HCT116 (cell line): Measurements from ENCODE around the gene TPK1. TPM values are rescaled to one million over a fixed set of nuclear protein-coding genes. Genes with fewer than 3 reads are reported as not detected.
"Not testable (repeated sequence)": the region's sequence is repeated elsewhere in the genome, so short reads cannot be mapped to it uniquely, and the experiment has no call there.

ENCODE experiments used
- ATAC-seq: fragments of 200-7000 bp; cut with Tn5 transposase; 2 replicates; pipeline ENCODE4 v1.9.1; 2020; ENCODE audit warnings: mild to moderate bottlenecking, moderate library complexity
- BruUV-seq: library from RNA; stranded (reverse); fragments of 400-500 nt; replicated peaks from 2 replicates; lab custom pipeline; 2021; lab: Mats Ljungman, UMichigan
- CTCF ChIA-PET: fragments of 300-600 bp; sonication (Branson Sonifier 250); formaldehyde crosslinking; loops from one replicate; lab custom pipeline; 2021; ENCODE audit warnings: antibody characterized with exemption; lab: Charles Lee
- POLR2A ChIA-PET: fragments of 300-600, 350-600 bp; sonication (Branson Sonifier 250); formaldehyde crosslinking; loops from one replicate; lab custom pipeline; 2021; ENCODE audit warnings: antibody characterized with exemption; lab: Charles Lee
- RAD21 ChIA-PET, 2 experiments: fragments of 300-600 bp; sonication (Branson Sonifier 250); formaldehyde crosslinking; loops; one replicate each; lab custom pipeline; 2023; ENCODE audit warnings: low total read pairs in 2 of 2; ENCODE audit not compliant: uncharacterized antibody in 2 of 2, unreplicated experiment in 2 of 2, low non-redundant PET in 1 of 2; lab: Charles Lee
- DNase-seq: peaks from one replicate; pipeline ENCODE4 v3.0.0-alpha.2; 2010; ENCODE audit warnings: low read depth, low spot score
- H2AFZ ChIP-seq: fragments of 200-600 bp; shearing (Covaris generic), sonication (generic); 2 replicates; pipeline ENCODE4 v1.6.1; 2017; ENCODE audit warnings: low read depth, mixed run types, mixed read lengths, antibody characterized with exemption, low read length; ENCODE audit not compliant: poor library complexity, severe bottlenecking
- H3K27ac ChIP-seq: 2 replicates; pipeline ENCODE4 v1.5.1; 2012; ENCODE audit warnings: low read depth, low read length
- H3K27me3 ChIP-seq: fragments of 200-600 bp; sonication (generic); 2 replicates; pipeline ENCODE4 v1.6.1; 2016; ENCODE audit warnings: mixed run types, low read length, mixed read lengths; ENCODE audit not compliant: insufficient read depth
- H3K36me3 ChIP-seq, 2 experiments: fragments of 200-500 bp in 1 of 2; fragments of 200-600 bp in 1 of 2; sonication (Bioruptor generic) in 1 of 2; sonication (generic) in 1 of 2; 2 replicates each; pipeline versions ENCODE4 v1.5.1 to v1.6.1; 2014 to 2016; ENCODE audit warnings: low read length in 2 of 2, inconsistent platforms in 1 of 2, mixed read lengths in 1 of 2, mixed run types in 1 of 2; ENCODE audit not compliant: insufficient read depth in 2 of 2, control insufficient read depth in 1 of 2
- H3K4me1 ChIP-seq, 2 experiments: fragments of 200-600 bp in 1 of 2; sonication (generic) in 1 of 2; 2 replicates each; pipeline versions ENCODE4 v1.5.1 to v1.6.1; 2012 to 2017; ENCODE audit warnings: low read length in 2 of 2, inconsistent platforms in 1 of 2, mild to moderate bottlenecking in 1 of 2, mixed read lengths in 1 of 2, mixed run types in 1 of 2, moderate library complexity in 1 of 2; ENCODE audit not compliant: insufficient read depth in 2 of 2, control insufficient read depth in 1 of 2
- H3K4me2 ChIP-seq: fragments of 200-600 bp; sonication (generic); 2 replicates; pipeline ENCODE4 v1.6.1; 2017; ENCODE audit warnings: mixed run types, low read length, mixed read lengths
- H3K4me3 ChIP-seq, 2 experiments: fragments of 200-600 bp in 1 of 2; sonication (generic) in 1 of 2; replicated peaks in 1 of 2; 2 replicates each; pipeline ENCODE4 v1.5.1; 2011 to 2016; ENCODE audit warnings: low read length in 2 of 2, control low read depth in 1 of 2, low read depth in 1 of 2, mild to moderate bottlenecking in 1 of 2, mixed read lengths in 1 of 2, mixed run types in 1 of 2
- H3K79me2 ChIP-seq: fragments of 200-600 bp; sonication (generic); 2 replicates; pipeline ENCODE4 v1.6.1; 2017; ENCODE audit warnings: mild to moderate bottlenecking, mixed run types, low read length, moderate library complexity, mixed read lengths; ENCODE audit not compliant: insufficient read depth
- H3K9ac ChIP-seq: fragments of 200-600 bp; sonication (generic); 2 replicates; pipeline ENCODE4 v1.6.1; 2016; ENCODE audit warnings: low read length, mixed read lengths
- H3K9me2 ChIP-seq: fragments of 200-600 bp; sonication (generic), shearing (Covaris generic); 2 replicates; pipeline ENCODE4 v1.6.1; 2017; ENCODE audit warnings: mixed run types, mild to moderate bottlenecking, moderate library complexity; ENCODE audit not compliant: insufficient read depth
- H3K9me3 ChIP-seq, 2 experiments: fragments of 200-500 bp in 1 of 2; fragments of 200-600 bp in 1 of 2; sonication (Bioruptor generic) in 1 of 2; sonication (generic) in 1 of 2; 2 replicates each; pipeline ENCODE4 v1.6.1; 2014 to 2017; ENCODE audit warnings: low read length in 2 of 2, mixed read lengths in 2 of 2, inconsistent platforms in 1 of 2, low read depth in 1 of 2, mild to moderate bottlenecking in 1 of 2, mixed run types in 1 of 2, moderate library complexity in 1 of 2; ENCODE audit not compliant: control insufficient read depth in 1 of 2, insufficient read depth in 1 of 2
- H4K20me1 ChIP-seq: fragments of 200-600 bp; sonication (generic), shearing (Covaris generic); 2 replicates; pipeline ENCODE4 v1.6.1; 2017; ENCODE audit warnings: mixed run types, mild to moderate bottlenecking, moderate library complexity; ENCODE audit not compliant: insufficient read depth
- intact Hi-C: fragments of 100-400 bp; cut with micrococcal nuclease; formaldehyde crosslinking; loops from 2 replicates; pipeline ENCODE4 v1.10.0; 2022
- total RNA-seq: library from RNA; stranded (reverse); gene quantifications from one replicate; pipeline ENCODE4 v1.2.1, GENCODE V29; 2021; ENCODE audit not compliant: unreplicated experiment
- TF ChIP-seq, protein P1 (sequence below): IDR thresholded peaks from 2 replicates; pipeline ENCODE4 v1.6.1; 2012

The TPK1 gene
- total RNA-seq, 1 experiment from 2014 or later = 5.4 TPM

DNA sequence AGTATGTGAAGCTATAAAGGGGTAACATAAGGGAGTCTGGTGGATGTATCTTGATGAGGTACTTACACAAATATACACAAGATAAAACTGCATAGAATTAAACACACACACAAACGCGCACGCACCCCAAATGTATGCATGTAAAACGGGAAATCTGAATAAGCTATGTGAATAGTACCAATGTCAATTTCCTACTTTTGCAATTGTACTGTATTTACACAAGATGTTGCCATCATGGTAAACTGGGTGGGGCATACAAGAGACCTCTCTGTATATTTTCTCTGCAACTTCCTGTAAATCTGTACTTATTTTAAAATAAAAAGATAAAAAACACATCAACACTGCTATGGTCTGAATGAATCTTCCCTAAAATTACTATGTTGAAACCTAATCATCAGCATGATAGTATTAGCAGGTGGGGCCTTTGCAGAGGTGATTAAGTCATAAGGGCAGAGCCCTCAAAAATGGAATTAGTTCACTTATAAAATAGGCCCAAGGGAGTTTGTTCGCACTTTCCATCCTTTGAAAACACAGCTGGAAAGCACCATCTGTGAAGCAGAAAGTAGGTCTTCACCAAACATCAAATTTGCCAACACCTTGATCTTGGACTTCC is 30.1 kb downstream of the TPK1 start:
- CTCF ChIA-PET = interaction anchor here (1.1 kb wide), 1 partner anchor 17 kb away, joined by 3 read pairs; no protein-coding TSS in a partner anchor
- H3K27me3 ChIP-seq = no peaks in the 10 kb centered on the region
- no TSS peak for BruUV-seq
- no peak overlapping the region for H3K27ac ChIP-seq
- H4K20me1 ChIP-seq = no peaks in the 10 kb centered on the region
- H3K4me1 ChIP-seq = no peaks in the 10 kb centered on the region
- no peaks in the 10 kb centered on the region for H3K9me3 ChIP-seq
- H3K79me2 ChIP-seq = no peaks in the 10 kb centered on the region
- H2AFZ ChIP-seq = no peak overlapping the region
- TF ChIP-seq, protein P1, sequence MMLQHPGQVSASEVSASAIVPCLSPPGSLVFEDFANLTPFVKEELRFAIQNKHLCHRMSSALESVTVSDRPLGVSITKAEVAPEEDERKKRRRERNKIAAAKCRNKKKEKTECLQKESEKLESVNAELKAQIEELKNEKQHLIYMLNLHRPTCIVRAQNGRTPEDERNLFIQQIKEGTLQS = no peak
- TF ChIP-seq, all 23 proteins: peak for 0
- Histone ChIP-seq H3K9me2 (no peaks in the 10 kb centered on the region), H3K4me3 (no peak overlapping the region), H3K4me2 (no peak overlapping the region), H3K36me3 (no peaks in the 10 kb centered on the region), H3K9ac (no peak overlapping the region)
- POLR2A ChIA-PET = no interaction called here
- RAD21 ChIA-PET = no interaction called here
- intact Hi-C loops = no loop called here
- DNase-seq = no peak
- no peak for ATAC-seq

DNA sequence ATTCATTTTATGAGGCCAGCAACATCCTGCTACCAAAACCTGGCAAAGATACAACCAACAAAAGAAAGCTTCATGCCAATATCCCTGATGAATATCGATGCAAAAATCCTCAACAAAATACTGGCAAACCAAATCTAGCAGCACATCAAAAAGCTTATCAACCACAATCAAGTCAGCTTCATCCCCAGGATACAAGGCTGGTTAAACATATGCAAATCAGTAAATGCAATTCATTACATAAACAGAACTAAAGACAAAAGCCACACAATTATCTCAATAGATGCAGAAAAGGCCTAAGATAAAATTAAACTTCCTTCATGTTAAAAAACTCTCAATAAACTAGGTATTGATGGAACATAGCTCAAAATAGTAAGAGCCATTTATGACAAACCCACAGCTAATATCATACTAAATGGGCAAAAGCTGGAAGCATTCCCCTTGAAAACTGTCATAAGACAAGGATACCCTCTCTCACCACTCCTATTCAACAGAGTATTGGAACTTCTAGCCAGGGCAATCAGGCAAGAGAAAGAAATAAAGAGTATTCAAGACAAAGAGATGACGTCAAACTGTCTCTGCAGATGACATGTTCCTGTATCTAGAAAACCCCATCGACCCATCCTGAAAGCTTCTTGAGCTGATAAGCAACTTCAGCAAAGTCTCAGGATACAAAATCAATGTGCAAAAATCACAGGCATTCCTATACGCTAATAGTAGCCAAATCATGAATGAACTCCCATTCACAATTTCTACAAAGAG is 35.0 kb downstream of the TPK1 start:
- H3K4me3 ChIP-seq, DNase-seq, H3K36me3 ChIP-seq, H3K4me2 ChIP-seq, H3K9me3 ChIP-seq, H3K79me2 ChIP-seq, H3K4me1 ChIP-seq, ATAC-seq, H3K9ac ChIP-seq, RAD21 ChIA-PET, intact Hi-C loops, H3K9me2 ChIP-seq, H3K27me3 ChIP-seq, POLR2A ChIA-PET, BruUV-seq, H2AFZ ChIP-seq, H3K27ac ChIP-seq, CTCF ChIA-PET, H4K20me1 ChIP-seq: not testable (repeated sequence)
